ENCODE data around the gene USP32.

USP32 gene

DNA sequence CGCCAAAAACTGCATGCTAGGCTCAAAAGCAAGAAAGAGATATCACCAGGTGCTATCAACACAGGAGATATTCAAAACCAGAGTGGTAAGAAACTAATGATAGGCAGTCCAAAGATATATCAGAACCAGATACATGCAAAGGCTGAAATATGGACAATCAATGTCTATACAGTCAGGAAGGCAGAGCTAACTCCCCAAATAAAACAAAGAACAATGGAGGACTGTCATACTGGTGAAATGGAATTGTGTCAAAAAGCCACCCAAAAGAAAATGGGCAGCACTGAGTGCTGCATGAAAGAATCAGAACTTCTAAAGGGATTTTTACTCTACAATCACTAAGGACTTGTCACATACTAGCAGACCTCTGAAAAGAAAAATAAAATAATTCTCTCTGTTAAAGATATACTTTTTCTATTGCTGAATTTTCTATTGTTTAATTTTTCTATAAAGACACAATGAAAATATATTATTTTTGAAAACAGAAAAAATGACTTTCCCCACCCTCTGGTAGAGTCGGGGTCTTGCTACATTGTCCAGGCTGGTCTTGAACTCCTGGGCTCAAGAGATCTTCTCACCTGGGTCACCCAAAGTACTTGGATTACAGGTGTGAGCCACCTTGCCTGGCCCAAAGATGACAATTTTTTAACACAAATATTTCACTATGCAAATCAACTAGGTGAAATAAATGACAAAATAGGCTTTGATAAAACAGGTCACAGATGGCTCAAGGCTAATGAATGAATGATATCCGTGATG, 98.2 kb downstream of the USP32 start:
- H3K4me3 ChIP-seq (ENCODE audit: low read length), result no peak overlapping the region
- TF ChIP-seq, protein P1, sequence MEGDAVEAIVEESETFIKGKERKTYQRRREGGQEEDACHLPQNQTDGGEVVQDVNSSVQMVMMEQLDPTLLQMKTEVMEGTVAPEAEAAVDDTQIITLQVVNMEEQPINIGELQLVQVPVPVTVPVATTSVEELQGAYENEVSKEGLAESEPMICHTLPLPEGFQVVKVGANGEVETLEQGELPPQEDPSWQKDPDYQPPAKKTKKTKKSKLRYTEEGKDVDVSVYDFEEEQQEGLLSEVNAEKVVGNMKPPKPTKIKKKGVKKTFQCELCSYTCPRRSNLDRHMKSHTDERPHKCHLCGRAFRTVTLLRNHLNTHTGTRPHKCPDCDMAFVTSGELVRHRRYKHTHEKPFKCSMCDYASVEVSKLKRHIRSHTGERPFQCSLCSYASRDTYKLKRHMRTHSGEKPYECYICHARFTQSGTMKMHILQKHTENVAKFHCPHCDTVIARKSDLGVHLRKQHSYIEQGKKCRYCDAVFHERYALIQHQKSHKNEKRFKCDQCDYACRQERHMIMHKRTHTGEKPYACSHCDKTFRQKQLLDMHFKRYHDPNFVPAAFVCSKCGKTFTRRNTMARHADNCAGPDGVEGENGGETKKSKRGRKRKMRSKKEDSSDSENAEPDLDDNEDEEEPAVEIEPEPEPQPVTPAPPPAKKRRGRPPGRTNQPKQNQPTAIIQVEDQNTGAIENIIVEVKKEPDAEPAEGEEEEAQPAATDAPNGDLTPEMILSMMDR (IDR thresholded peaks at IDR 0.05; ENCODE audit: insufficient read depth, low read depth, low read length, missing control alignments), result no peak
- no peak for DNase-seq (ENCODE audit: low read depth)

GRCh38 chr17:60292697-60293096, 99.2 kb downstream of the USP32 start:
- TF ChIP-seq, protein P1 (IDR thresholded peaks at IDR 0.05; ENCODE audit: insufficient read depth, low read depth, low read length, missing control alignments), result no peak
- H3K4me3 ChIP-seq (ENCODE audit: low read length), result no peak overlapping the region
- DNase-seq (ENCODE audit: low read depth), result no peak

- DNase-seq (ENCODE audit: low read depth), result no peak
- TF ChIP-seq, protein P1 (IDR thresholded peaks at IDR 0.05; ENCODE audit: insufficient read depth, low read depth, low read length, missing control alignments), result no peak
- H3K4me3 ChIP-seq (ENCODE audit: low read length), result no peak overlapping the region
Measured at GRCh38 chr17:60284709-60285108, 107.2 kb downstream of the USP32 start.

- no peak for DNase-seq (ENCODE audit: low read depth)
- no peak overlapping the region for H3K4me3 ChIP-seq (ENCODE audit: low read length)
- TF ChIP-seq, protein P1 (IDR thresholded peaks at IDR 0.05; ENCODE audit: insufficient read depth, low read depth, low read length, missing control alignments), result no peak
Measured at GRCh38 chr17:60283816-60284215, 108.1 kb downstream of the USP32 start.

DNA sequence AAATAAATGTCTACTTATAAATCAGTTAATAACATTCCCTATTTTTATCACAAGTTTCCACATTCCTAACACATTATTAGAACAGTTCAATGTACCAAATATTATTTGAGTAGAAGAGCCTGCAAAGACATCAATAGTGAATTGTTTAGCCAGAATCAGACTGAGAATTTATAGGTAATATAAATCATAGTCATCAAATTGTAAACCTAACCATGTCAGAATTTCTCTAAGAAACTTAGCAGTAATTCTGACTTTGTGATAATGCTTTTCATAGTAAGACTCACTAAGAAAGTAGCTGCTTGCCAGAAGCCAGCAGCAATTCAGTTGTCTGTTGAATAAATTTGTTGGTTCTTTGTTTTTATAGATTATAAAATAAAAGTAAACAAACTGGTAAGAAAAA, 111.3 kb downstream of the USP32 start:
- H3K4me3 ChIP-seq (ENCODE audit: low read length), result no peak overlapping the region
- TF ChIP-seq, protein P1 (IDR thresholded peaks at IDR 0.05; ENCODE audit: insufficient read depth, low read depth, low read length, missing control alignments), result no peak
- no peak for DNase-seq (ENCODE audit: low read depth)

DNA sequence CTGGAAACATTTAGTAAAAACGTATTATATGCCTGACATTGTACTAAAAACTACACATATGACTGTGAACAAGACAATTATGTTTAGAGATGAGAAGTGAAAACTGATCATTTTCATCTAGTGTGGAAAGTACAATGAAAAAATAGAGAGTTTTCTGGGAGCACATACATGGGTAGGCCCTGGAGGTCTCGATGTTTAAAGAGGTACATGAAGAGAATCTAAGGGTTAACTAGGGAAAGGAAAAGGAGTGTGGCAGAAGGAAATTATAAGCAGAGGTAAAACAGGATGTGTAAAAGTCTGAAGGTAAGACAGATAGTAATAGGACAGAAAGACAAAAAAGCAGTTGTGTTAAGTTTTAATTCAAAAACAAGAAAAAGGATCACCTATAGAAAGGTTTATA, 113.7 kb downstream of the USP32 start:
- H3K4me3 ChIP-seq (ENCODE audit: low read length), result no peak overlapping the region
- no peak for DNase-seq (ENCODE audit: low read depth)
- TF ChIP-seq, protein P1 (IDR thresholded peaks at IDR 0.05; ENCODE audit: insufficient read depth, low read depth, low read length, missing control alignments), result no peak

GRCh38 chr17:60277258-60277657, 114.7 kb downstream of the USP32 start:
- H3K4me3 ChIP-seq (ENCODE audit: low read length), result no peak overlapping the region
- DNase-seq (ENCODE audit: low read depth), result no peak
- TF ChIP-seq, protein P1 (IDR thresholded peaks at IDR 0.05; ENCODE audit: insufficient read depth, low read depth, low read length, missing control alignments), result no peak
